ENCODE measurements around the gene KIAA1549. TPM values are rescaled to one million over a fixed set of nuclear protein-coding genes. Genes with fewer than 3 reads are reported as not detected.

Gene KIAA1549
- total RNA-seq, 4 donors from 2014 or later: 0.93 to 3.8 (median 2.0) TPM

GRCh38 chr7:138935465-138936011 lies 45.7 kb downstream of the KIAA1549 start:
- no peak for ATAC-seq

GRCh38 chr7:138934861-138935260 lies 46.3 kb downstream of the KIAA1549 start:
- Histone ChIP-seq H3K9me3 (no peaks in the 10 kb centered on the region), H3K27me3 (no peaks in the 10 kb centered on the region), H3K4me1 (peaks cover 0 to 15% (median 0%) of the 10 kb centered on the region in 3 donors), H3K4me3 (no peak overlapping the region), H3K27ac (no peak overlapping the region), H3K36me3 (no peaks in the 10 kb centered on the region)
- no peak for ATAC-seq
- no peak for TF ChIP-seq POLR2AphosphoS5 (IDR thresholded peaks at IDR 0.05)
- no peak for TF ChIP-seq EP300 (IDR thresholded peaks at IDR 0.05)
- no peak for TF ChIP-seq POLR2A (IDR thresholded peaks at IDR 0.05)
- TF ChIP-seq CTCF (IDR thresholded peaks at IDR 0.05): no peak
- WGBS, 2 donors (ENCODE audit: low coverage in 1 of 2): 73 to 89% methylated on average over 3 of the region's 3 CpGs

More at GRCh38 chr7:138935465-138936011, 45.7 kb downstream of the KIAA1549 start:
- WGBS, 2 donors (ENCODE audit: low coverage in 1 of 2): 18 to 27% methylated on average over 5 to 6 of the region's 6 CpGs
- no peak overlapping the region for H3K4me3 ChIP-seq
- no peaks in the 10 kb centered on the region for H3K9me3 ChIP-seq
- peaks cover 0 to 15% (median 0%) of the 10 kb centered on the region in 3 donors for H3K4me1 ChIP-seq
- TF ChIP-seq CTCF (IDR thresholded peaks at IDR 0.05) (no peak), EP300 (IDR thresholded peaks at IDR 0.05) (no peak), POLR2AphosphoS5 (IDR thresholded peaks at IDR 0.05) (no peak), POLR2A (IDR thresholded peaks at IDR 0.05) (no peak)
- H3K27me3 ChIP-seq: no peaks in the 10 kb centered on the region
- no peak overlapping the region for H3K27ac ChIP-seq
- H3K36me3 ChIP-seq: no peaks in the 10 kb centered on the region

DNA sequence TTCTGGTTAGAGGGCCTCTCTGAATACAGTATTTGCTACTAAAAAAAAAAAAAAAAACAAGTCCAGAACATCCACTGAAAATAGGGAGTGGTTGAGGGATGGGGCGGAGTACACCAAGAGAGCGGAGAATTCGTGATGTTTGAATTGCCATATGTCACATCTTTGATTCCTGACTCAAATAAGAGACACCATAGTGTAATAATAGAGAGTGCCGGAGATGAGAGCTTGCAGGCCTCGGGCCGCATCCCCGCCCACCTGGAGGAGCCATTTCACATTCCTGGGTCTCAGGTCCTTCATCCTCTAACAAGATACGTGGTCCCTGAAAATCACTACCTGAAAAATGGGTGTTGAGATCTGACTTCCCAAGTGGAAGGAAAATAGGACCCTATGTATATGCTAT lies 46.8 kb downstream of the KIAA1549 start:
- no peak for ATAC-seq
- WGBS, 2 donors (ENCODE audit: low coverage in 1 of 2): 97 to 98% methylated on average over 7 to 8 of the region's 8 CpGs
- Histone ChIP-seq H3K36me3 (no peaks in the 10 kb centered on the region), H3K9me3 (no peaks in the 10 kb centered on the region), H3K27me3 (no peaks in the 10 kb centered on the region), H3K27ac (no peak overlapping the region), H3K4me3 (no peak overlapping the region), H3K4me1 (peaks cover 0 to 15% (median 0%) of the 10 kb centered on the region in 3 donors)
- TF ChIP-seq EP300 (IDR thresholded peaks at IDR 0.05): no peak
- no peak for TF ChIP-seq POLR2A (IDR thresholded peaks at IDR 0.05)
- no peak for TF ChIP-seq POLR2AphosphoS5 (IDR thresholded peaks at IDR 0.05)
- no peak for TF ChIP-seq CTCF (IDR thresholded peaks at IDR 0.05)

- Histone ChIP-seq H3K4me1 (peaks cover 0 to 15% (median 0%) of the 10 kb centered on the region in 3 donors), H3K27me3 (no peaks in the 10 kb centered on the region), H3K9me3 (no peaks in the 10 kb centered on the region), H3K27ac (no peak overlapping the region), H3K4me3 (no peak overlapping the region), H3K36me3 (no peaks in the 10 kb centered on the region)
- TF ChIP-seq CTCF (IDR thresholded peaks at IDR 0.05) (no peak), POLR2A (IDR thresholded peaks at IDR 0.05) (no peak), POLR2AphosphoS5 (IDR thresholded peaks at IDR 0.05) (no peak), EP300 (IDR thresholded peaks at IDR 0.05) (no peak)
- ATAC-seq: no peak
- 89 to 91% methylated on average over 10 to 12 of the region's 12 CpGs for WGBS, 2 donors (ENCODE audit: low coverage in 1 of 2)
Observed at GRCh38 chr7:138932870-138933269, 48.3 kb downstream of the KIAA1549 start.

GRCh38 chr7:138932427-138932826 lies 48.8 kb downstream of the KIAA1549 start:
- Histone ChIP-seq H3K36me3 (no peaks in the 10 kb centered on the region), H3K4me1 (peaks cover 0 to 15% (median 0%) of the 10 kb centered on the region in 3 donors), H3K9me3 (no peaks in the 10 kb centered on the region), H3K27ac (no peak overlapping the region), H3K27me3 (no peaks in the 10 kb centered on the region), H3K4me3 (no peak overlapping the region)
- 90 to 91% methylated on average over 4 to 5 of the region's 5 CpGs for WGBS, 2 donors (ENCODE audit: low coverage in 1 of 2)
- TF ChIP-seq CTCF (IDR thresholded peaks at IDR 0.05) (no peak), POLR2A (IDR thresholded peaks at IDR 0.05) (no peak), POLR2AphosphoS5 (IDR thresholded peaks at IDR 0.05) (no peak), EP300 (IDR thresholded peaks at IDR 0.05) (no peak)
- no peak for ATAC-seq

Measured in gastroesophageal sphincter (tissue), 4 donors.